Right ventricle myocardium superior (tissue), 1 donor: Measurements from ENCODE around the gene EXOC6B. TPM values are rescaled to one million over a fixed set of nuclear protein-coding genes. Genes with fewer than 3 reads are reported as not detected.

Experiments used
- ATAC-seq: fragments of 200-7000 bp; cut with Tn5 transposase; one replicate; pipeline ENCODE4 v1.9.1; 2020; ENCODE audit warnings: mild to moderate bottlenecking; ENCODE audit not compliant: poor library complexity
- DNase-seq: peaks from one replicate; pipeline ENCODE4 v3.0.0-alpha.2; 2020
- intact Hi-C: fragments of 100-400 bp; cut with DNase I; formaldehyde crosslinking; loops from one replicate; pipeline ENCODE4 v1.11.2; 2022
- total RNA-seq: library from RNA; stranded (reverse); fragmentation: NEBNext Ultra II Directional; extraction: Animal tissue kit (Norgen Biotek cat#: 25700); gene quantifications from one replicate; pipeline ENCODE4 v1.2.1, GENCODE V29; 2021
- donor health status: DM: no; HTN: yes; CAD: no; lungs with severe emphysema.

EXOC6B gene
- total RNA-seq, 1 donor from 2014 or later, result 96.9 TPM

DNA sequence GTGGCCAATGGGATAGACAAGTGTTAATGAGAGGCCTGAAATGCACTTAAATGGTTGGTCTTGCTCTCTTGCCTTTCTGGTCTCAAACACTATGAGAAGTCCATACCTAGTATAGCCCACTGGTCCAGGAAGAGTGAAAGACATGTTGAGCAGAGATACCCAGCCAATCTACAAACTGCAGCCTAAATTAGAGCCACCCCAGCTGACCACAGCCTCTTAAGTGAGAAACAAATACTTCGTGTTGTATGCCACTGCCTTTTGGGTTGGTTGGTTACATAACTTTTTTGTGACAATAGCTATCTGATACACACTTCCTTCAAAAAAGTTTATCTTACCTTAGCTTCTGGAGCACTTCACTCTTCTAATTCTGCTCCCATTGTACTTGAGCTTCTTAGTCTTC is 8.8 kb upstream of the EXOC6B start:
- ATAC-seq, result no peak
- intact Hi-C loops, result no loop called here
- no peak for DNase-seq

DNA sequence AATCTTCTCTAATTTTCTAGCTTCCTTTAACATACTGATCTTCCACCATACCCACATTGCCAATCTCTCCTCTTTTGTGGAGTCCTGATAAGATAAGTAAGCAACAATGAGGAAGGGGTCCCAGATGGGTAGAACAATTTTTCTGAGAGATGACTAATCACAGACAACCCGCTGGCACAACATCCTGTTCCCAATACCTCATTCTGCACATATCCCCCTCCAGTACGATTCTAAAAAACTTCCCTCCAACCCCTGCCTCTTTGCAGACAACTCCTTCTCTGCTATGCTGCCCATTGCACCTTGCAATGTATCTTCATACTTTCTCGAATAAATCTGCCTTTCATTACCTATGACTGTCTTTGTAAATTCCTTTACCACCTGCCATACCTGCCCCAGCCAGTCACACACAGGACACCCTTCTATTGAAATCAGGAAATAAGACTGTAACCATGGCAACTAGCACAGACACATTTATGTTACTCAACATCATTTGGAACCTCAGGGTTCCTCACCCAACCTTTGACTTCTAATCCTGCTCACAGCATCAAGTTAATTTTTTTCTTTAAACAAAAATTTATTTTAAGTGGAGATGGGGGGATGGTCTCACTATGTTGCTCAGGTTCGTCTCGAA is 7.4 kb upstream of the EXOC6B start:
- DNase-seq (no peak), ATAC-seq (no peak)
- intact Hi-C loops, result no loop called here

DNA sequence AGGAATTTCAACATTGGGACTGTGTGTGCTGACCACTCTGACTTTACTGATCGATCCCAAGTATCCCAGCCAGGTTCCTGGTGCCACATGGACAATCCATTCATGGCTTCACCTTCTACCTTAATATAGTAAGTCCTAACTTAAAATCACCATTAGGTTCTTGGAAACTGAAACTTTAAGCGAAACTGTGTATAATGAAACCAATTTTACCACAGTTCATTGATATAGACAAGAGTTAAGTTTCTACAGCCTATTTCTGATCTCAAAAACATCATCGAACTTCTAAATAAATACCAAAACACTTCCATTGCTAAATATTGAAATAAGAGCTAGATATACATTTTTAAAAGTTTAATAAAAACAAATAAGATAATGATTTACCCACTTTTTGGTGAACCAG is 4.4 kb upstream of the EXOC6B start:
- intact Hi-C loops, result no loop called here
- ATAC-seq, result no peak
- no peak for DNase-seq

DNA sequence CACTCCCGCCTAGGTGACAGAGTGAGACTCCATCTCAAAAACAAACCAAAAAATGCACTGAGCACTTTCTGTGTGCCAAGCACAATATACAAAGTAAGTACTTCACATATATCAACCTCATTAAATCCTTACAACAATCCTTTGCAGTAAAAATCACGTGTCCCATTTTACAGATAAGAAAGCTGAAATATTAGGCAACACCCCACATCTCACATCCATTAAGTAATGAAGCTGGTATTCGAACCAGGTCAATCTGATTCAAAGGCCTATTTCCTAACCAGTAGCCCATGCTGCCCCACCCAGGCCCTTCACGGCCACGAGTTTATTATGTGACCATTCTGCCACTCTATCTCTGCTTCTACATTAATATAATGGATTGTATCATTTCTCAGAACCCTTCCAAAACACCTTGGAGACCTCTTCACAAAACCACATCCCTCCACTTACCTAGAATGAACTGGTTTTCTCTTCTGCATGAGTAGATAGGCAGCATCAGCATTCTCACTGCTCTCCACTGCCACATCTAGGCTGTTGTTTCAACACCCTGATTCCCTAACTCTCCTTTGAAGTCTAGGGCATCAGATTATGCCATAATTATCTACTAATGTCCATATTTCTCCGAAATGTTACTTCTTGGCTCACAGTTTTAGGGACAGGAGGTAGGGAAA is 3.1 kb upstream of the EXOC6B start:
- DNase-seq, result no peak
- intact Hi-C loops, result no loop called here
- no peak for ATAC-seq

DNA sequence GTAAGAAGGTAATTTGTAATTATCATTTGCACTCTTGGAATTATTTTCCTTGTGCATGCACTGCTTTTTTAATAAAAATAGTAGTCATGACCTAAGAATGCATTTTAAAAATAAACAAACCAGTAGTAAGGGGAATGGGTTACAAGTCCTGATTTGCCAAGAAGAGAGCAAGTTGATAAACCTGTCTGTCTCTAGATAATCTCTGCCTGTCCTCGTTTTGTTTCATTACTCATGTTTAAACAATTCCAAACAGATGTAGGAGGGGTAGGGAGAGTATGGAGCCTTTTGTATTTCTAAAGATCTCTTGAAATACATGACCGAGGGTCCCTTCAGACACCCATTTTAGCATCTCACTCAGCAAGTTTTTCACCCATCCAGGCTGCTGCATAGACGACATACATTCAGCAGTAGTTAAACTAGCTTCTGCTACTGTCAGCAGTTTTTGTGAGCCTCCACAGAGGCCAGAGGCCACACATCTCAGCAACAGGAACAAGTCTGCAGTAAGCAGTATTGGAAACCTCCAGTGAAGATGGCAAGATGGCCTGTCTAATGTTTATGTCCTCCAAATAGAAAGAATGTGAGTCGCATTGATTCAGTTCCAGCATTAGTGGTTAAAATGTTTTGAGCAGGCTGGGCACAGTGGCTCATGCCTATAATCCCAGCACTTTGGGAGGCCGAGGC is 2.3 kb upstream of the EXOC6B start:
- DNase-seq (no peak), ATAC-seq (no peak)
- intact Hi-C loops, result no loop called here

DNA sequence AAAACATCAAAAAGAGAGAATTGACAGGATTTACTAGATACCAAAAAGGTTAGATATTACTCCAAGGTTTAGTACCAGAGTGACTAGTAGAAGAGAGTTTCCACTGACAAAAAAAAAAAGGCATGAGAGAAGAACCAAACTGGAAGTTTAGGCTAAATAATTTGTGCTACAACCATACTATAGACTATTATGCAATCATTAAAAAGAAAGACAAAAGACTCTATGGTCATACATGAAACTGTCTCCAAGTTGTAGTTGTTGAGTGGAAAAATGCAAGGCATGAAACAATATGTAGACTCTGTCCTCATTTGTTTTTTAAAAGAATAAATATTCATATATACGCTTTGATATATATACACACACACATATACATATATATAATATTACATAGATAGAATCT is 1.7 kb upstream of the EXOC6B start:
- ATAC-seq, result no peak
- intact Hi-C loops, result no loop called here

DNA sequence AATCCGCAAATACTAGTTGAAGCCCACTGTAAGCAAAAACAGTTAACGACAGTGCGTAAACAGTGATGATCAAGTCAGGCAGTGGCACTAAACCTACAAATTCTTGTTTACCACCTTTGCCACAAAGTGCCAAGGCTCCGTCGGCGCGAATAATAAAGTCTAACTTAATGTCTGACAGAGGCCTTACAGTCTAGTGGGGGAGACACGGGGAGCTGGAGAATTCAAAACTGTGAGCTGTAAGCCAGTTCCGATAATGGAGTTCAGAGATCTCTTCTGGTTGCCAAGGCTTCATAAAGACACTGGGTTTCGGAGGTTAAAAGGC is 284 bp upstream of the EXOC6B start:
- DNase-seq (no peak), ATAC-seq (no peak)
- intact Hi-C loops, result no loop called here

More for the DNA sequence above, 1.7 kb upstream of the EXOC6B start:
- no peak for DNase-seq

DNA sequence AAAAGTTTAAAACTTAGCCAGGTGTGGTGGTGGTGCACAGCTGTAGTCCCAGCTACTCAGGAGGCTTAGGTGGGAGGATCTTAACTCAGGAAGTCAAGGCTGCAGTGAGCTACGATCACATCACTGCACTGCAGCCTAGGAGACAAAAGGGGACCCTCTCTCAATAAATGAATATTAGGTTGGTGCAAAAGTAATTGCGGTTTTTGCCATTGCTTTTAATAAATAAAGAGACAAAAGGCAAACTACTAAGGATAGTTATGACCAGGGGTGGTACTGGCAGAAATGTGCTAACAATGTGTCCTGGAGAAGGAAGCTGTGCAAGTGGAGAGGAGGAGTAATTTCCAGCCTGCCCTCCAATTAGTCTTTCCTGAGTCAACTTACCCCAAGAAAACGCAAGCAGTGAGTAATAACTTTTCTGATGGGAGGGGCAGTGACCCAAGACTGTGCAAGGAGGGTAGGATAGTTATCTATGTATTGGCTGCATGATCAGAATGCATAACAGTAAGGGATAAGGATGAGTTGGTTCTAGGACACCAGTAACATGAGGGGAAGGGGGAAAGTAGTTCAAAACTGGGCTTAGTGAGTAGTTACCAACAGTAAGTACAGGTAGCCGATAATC is 1.5 kb downstream of the EXOC6B start:
- intact Hi-C loops, result loop anchor here (5.0 kb wide), 1 partner anchor 42 kb away; no protein-coding TSS in a partner anchor
- peak; percentile 1 for ATAC-seq

DNA sequence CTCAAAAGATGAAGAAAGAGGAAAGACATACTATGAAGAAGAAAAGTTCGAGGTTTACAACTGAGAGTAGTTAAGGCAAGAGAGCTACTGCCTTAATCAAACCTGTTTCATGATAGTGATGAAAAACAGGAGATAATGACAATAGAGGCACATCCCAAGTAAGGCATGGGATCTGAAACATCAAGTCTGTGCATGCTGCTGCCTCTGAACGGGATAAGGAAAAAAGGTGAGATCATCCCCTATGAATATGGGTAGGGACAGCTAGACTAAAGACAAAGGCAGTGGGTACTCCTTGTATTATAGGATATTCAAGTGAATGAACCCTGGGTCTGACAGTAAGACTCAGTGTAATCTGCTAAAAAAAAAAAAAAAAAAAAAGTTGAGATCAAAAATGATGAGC is 3.0 kb downstream of the EXOC6B start:
- no peak for ATAC-seq

More for the DNA sequence above, 1.5 kb downstream of the EXOC6B start:
- DNase-seq, result no peak

DNA sequence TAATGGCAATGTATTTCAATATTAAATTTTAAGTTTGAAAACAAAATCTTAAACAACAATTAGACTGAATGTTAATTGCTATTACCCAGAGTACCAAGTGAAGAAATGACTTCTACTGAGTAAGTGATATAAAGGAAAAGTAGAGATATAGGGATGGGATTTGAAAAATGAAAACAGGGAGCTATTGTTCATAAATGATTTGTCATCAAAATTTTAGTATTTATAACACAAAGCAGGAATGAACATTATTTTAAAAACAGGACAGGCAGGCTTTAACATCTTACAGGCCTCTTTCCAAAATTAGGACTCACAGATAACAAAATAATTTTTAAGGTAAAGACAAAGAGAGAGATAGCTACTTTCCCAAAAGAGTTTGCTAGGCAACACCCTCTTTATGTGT is 3.9 kb downstream of the EXOC6B start:
- intact Hi-C loops, result loop anchor here (5.0 kb wide), 1 partner anchor 40 kb away; no protein-coding TSS in a partner anchor
- DNase-seq, result no peak
- no peak for ATAC-seq

More for the DNA sequence above, 3.0 kb downstream of the EXOC6B start:
- intact Hi-C loops, result loop anchor here (5.0 kb wide), 1 partner anchor 40 kb away; no protein-coding TSS in a partner anchor
- no peak for DNase-seq

DNA sequence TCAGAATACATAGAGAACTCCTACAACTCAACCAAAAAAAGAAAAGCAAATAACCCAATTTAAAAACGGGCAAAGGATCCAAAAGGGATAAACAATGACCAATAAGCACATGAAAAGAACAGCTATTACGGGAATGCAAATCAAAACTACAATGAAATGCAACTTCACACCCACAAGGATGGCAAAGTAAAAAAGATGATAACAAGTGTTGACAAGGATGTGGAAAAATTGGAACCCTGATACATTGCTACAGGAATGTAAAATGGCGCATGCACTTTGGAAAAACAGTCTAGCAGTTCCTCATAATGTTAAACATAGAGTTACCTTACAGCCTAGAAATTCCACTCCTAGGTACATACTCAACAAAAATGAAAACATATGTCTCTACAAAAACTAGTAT is 4.7 kb downstream of the EXOC6B start:
- DNase-seq (no peak), ATAC-seq (no peak)
- intact Hi-C loops, result loop anchor here (5.0 kb wide), 1 partner anchor 39 kb away; no protein-coding TSS in a partner anchor

DNA sequence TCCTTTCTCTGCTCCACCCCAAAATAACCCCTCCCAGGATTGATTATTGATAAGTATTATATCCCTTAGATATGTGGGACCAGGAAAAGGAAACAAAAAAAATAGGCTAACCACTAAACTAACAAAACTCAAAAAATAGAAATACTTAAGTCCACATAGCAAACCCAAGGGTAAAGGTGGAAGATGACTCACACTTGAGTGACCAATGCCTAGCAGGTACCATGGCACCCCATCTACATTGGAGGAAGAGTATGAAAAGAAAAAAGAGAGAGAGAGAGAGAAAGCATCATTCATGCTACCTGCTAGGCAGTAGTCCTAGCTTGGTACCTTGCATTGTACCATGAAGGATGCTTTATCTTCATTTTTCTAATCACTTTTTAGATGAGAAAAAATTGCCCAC is 6.3 kb downstream of the EXOC6B start:
- intact Hi-C loops, result no loop called here
- no peak for DNase-seq

DNA sequence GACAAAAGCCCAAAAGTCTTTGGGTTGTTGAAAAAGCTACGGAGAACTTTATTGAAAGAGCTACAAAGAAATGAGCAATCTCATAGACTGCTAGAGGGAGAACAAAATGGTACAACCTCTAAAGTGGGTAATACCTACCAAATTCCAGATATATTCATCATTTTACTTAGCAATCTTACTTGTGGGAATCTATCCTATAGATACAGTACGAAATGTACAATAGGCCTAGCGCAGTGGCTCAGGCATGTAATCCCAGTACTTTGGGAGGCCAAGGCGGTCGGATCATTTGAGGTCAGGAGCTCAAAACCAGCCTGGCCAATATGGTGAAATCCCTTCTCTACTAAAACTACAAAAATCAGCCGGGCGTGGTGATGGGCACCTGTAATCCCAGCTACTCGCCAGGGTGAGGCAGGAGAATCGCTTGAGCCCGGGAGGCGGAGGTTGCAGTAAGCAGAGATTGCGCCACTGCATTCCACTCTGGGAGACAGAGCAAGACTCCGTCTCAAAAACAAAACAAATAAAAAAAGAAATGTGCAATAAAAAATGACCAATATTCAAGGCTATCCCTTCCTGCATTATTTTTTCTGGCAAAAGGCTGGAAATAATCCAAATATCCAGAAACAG is 10.1 kb downstream of the EXOC6B start:
- ATAC-seq, result no peak
- intact Hi-C loops, result no loop called here
- no peak for DNase-seq

More for the DNA sequence above, 6.3 kb downstream of the EXOC6B start:
- no peak for ATAC-seq

DNA sequence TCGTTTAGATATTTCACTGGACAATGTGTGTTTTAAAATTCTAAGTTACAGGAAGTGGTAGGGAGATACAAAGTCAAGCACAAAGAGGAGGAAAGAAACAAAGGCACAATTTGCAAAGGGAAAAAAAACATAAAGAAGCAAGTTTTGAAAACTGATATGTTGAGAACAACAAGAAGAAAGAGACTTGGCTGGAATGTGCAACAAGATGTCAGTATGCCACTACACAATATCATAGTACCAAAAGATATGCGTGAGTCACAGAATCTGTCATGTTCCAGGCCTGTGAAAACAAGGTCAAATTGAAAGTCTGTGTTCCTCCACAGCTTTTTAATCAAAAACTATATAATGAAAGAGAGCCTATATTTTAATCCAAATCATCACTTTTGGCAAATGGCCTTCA is 12.0 kb downstream of the EXOC6B start:
- intact Hi-C loops, result no loop called here
- ATAC-seq, result peak; percentile 82
- no peak for DNase-seq

DNA sequence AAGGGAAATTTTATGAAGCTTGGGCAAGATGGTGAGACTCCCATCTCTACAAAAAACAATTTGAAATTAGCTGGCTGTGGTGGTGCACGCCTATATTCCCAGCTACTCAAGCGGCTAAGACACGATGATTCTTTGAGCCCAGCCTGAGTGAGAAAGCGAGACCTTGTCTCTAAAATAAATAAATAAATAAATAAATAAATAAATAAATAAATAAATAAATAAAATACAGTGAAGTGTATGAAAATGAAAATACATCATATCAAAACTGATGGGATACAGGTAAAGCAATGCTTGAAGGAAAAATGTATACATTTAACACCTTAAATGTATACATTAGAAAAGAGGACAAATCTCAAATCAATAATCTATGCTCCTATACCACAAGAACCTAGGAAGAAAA is 15.7 kb downstream of the EXOC6B start:
- DNase-seq (no peak), ATAC-seq (no peak)
- intact Hi-C loops, result no loop called here

DNA sequence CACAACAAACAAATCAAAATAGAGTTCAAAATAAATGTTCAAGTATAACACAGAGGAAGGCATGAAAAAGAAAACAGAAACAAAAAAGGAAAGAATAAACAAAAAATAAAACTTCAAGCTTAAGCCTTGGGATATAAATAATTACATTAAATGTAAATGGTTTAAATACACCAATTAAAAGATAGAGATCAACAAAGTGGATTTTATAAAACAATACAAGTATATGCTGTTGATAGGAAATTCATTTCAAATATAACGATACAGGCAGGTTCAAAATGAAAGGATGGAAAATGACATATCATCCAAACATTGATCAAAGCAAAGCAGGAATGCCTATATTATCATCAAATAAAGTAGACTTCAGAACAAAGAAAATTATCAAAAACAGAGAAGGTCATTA is 16.7 kb downstream of the EXOC6B start:
- intact Hi-C loops, result no loop called here
- DNase-seq (no peak), ATAC-seq (no peak)

DNA sequence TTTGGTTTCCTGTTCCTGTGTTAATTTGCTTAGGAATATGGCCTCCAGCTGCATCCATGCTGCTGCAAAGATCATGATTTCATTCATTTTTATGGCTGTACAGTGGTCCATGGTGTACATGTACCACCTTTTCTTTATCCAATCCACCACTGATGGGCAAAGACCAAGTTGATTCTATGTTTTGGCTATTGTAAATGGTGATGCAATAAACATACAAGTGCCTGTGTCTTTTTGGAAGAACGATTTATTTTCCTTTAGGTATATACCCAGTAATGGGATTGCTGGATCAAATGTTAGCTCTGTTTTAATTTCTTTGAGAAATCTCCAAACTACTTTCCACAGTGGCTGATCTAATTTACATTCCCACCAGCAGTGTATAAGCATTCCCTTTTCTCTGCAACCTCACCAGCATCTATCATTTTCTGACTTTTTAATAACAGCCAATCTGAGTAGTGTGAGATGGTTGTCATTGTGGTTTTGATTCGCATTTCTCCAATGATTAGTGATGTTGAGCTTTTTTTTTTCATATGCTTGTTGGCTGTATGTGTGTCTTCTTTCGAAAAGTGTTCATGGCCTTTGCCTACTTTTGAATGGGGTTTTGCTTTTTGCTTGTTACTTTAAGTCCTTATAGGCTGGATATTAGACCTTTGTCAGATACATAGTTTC is 19.4 kb downstream of the EXOC6B start:
- ATAC-seq (no peak), DNase-seq (no peak)
- intact Hi-C loops, result no loop called here

DNA sequence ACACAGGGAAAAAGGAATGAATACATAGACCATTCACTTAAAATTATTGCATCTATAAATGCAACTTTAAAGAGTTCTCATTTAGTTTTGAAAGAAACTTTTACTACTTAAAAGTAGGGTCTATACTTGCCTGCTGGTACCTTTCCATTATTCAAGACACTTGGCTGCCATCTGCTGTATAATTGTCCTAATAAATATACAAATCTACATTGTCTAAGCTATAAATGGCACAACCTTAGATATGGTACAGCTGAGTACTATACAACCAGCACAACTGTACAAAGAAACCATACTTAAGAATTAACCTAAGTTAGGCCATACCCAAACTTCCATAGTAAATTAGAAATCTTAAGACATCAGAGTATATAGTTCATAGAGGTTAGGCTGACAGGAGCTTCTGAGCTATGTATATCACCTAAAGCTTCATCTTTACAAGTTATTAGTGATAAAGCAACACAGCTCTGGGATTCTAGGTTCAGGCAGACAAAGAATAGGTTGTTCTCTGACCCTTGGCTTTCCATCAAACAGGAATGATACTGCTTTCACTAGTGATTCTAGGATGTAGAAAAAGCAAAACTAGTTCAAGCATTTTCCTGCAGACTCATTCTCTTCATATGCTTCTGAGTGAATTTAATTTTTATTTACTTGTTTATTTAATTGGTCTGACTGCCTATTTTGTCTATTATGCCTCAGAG is 22.1 kb downstream of the EXOC6B start:
- intact Hi-C loops, result no loop called here
- DNase-seq, result no peak
- no peak for ATAC-seq
